HAP-1 (cell line): ENCODE results near the gene BDKRB1.

Experiments
- DNase-seq, 2 experiments: peaks; one replicate each; pipeline ENCODE4 v3.0.0-alpha.2; 2016 to 2020; ENCODE audit warnings: low spot score in 2 of 2
- H3K27me3 ChIP-seq: fragments of 250-450 bp; sonication (Bioruptor Pico); 2 replicates; pipeline ENCODE4 v1.5.1; 2020; ENCODE audit warnings: low read depth, mild to moderate bottlenecking, moderate library complexity
- H3K36me3 ChIP-seq: fragments of 250-450 bp; sonication (Bioruptor Pico); replicated peaks from 2 replicates; pipeline ENCODE4 v1.5.1; 2020; ENCODE audit warnings: mild to moderate bottlenecking
- H3K4me1 ChIP-seq: fragments of 250-450 bp; sonication (Bioruptor Pico); 2 replicates; pipeline ENCODE4 v1.5.1; 2020; ENCODE audit warnings: mild to moderate bottlenecking
- H3K4me3 ChIP-seq: fragments of 250-450 bp; sonication (Bioruptor Pico); 2 replicates; pipeline ENCODE4 v1.5.1; 2020; ENCODE audit warnings: mild to moderate bottlenecking, moderate library complexity
- H3K9me3 ChIP-seq: fragments of 250-450 bp; sonication (Bioruptor Pico); 2 replicates; pipeline ENCODE4 v1.5.1; 2020; ENCODE audit warnings: mild to moderate bottlenecking, moderate library complexity
- in situ Hi-C: fragments of 300-500 bp; cut with MboI; formaldehyde crosslinking; loops from 3 replicates; pipeline ENCODE4 v1.14.3; 2020; ENCODE audit warnings: low sequenced_read_pairs, inconsistent platforms, mixed read lengths

BDKRB1 gene

DNA sequence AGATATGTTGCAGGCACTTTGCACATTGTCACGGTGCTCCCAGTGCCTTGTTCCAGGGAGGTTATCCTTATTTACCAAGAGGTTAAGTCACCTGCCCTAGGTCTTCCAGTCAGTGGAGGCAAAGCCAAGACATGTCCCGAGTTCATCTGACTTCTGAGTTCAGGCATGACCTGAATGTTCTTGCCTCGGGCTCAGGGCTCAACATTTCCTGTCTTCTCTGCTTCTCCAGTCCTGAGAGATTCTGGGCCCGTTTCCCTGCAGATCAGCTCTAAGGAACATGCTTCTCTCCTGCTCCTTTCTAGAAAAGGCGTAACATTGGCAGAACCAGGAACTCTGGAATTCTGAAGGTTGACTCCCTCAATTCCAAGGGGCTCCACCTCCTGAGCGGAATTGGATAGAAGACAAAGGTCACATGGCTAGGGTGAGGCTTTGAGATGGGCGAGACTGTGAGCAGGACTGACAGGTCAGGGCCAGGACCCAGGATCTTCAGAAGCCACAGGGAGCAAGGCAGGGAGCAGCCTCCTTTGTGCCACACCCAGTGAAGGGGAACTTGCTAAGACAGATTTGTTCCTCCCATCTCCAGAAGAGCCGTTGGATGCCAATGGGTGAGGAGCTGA, 31.4 kb upstream of the BDKRB1 start:
- Histone ChIP-seq H3K36me3 (no peaks in the 10 kb centered on the region), H3K4me3 (no peak overlapping the region), H3K4me1 (no peaks in the 10 kb centered on the region), H3K27me3 (0 out of 2 replicates have a peak, but pooled peaks cover 2% of the 10 kb centered on the region), H3K9me3 (no peaks in the 10 kb centered on the region)
- no peak for DNase-seq
- in situ Hi-C loops: no loop called here

DNA sequence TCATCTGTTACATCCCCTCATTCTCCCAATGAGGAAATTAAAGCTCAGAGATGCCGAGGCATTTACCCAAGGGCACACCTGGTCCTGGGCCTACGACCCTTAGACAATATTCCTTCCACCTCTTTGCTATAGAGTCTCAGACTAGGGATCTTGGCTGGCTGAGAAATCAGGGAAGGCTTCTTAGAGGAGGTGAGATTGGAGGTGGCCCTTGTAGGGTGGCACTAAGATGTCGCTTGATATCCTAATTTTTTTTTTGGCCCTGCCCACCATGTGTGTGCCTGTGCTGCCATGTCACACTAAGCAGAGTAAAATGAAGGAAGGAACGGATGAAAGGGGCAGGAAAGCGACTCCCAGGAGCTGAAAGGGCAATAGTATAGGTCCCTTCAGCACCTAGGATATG, 30.8 kb upstream of the BDKRB1 start:
- DNase-seq: no peak
- Histone ChIP-seq H3K4me1 (no peaks in the 10 kb centered on the region), H3K36me3 (no peaks in the 10 kb centered on the region), H3K27me3 (0 out of 2 replicates have a peak, but pooled peaks cover 1% of the 10 kb centered on the region), H3K4me3 (no peak overlapping the region), H3K9me3 (no peaks in the 10 kb centered on the region)
- in situ Hi-C loops: no loop called here

DNA sequence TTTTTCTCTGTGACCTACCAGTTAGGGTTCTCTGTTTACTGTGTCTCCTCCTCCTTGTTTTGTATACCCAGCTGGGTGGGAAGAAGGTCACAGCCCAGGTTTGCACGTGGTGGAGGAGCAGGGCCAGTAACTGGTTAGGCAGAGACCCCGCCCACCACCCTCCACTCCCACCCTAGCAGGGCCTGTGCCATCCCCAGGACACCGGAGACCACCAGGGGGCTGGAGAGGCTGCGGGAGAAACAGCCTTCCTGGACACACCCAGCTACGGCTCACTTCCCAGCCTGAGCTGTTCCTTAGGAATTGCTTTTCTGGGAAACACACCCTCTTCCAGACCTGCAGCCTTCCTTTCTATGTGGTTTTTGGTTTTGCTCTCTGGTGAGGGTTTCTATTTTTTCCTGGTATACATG, 30.3 kb upstream of the BDKRB1 start:
- in situ Hi-C loops: no loop called here
- Histone ChIP-seq H3K9me3 (no peaks in the 10 kb centered on the region), H3K4me1 (no peaks in the 10 kb centered on the region), H3K27me3 (no peaks in the 10 kb centered on the region), H3K36me3 (no peaks in the 10 kb centered on the region), H3K4me3 (no peak overlapping the region)
- peak in 1 of 2 experiments; percentile 50 for DNase-seq

DNA sequence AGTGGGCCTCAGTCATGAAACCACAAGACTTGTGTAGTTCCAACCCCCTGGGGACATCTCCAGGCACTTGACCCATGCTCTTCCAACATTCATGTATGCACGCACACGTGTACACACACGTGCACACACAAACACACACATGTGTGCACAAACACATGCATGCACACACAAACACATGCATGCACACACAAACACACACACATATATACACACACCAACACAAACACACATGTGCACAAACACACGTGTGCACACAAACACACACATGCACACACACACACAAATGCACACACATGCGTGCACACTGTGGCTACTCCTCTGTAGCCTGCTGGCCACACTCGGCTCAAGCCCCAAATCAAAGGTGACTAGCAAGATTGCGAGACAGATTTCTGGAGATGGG, 28.6 kb upstream of the BDKRB1 start:
- Histone ChIP-seq H3K4me3 (no peak overlapping the region), H3K9me3 (no peaks in the 10 kb centered on the region), H3K4me1 (no peaks in the 10 kb centered on the region), H3K27me3 (no peaks in the 10 kb centered on the region; the same call in 1 of the 2 replicates), H3K36me3 (no peaks in the 10 kb centered on the region)
- in situ Hi-C loops: no loop called here
- DNase-seq: no peak

DNA sequence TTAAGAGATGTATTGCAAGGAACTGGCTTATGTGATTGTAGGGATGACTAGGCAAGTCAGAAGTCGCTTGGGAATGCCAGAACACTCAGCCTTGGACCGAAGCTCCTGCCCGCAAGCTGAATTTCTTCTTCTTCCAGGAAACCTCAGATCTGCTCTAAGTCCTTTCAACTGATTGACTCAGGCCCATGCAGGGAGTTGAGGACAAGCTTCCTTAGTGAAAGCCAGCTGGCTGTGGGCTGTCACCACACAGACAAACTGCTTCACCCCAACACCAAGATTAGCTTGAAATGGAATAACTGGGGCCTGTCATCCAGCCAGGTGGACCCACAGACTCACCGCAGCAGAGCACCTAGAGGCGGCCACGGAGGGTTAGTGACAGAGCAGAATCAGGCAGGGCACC, 26.7 kb upstream of the BDKRB1 start:
- Histone ChIP-seq H3K9me3 (no peaks in the 10 kb centered on the region), H3K4me1 (no peaks in the 10 kb centered on the region), H3K27me3 (no peaks in the 10 kb centered on the region; the same call in 1 of the 2 replicates), H3K36me3 (no peaks in the 10 kb centered on the region), H3K4me3 (no peak overlapping the region)
- DNase-seq: no peak
- in situ Hi-C loops: no loop called here

DNA sequence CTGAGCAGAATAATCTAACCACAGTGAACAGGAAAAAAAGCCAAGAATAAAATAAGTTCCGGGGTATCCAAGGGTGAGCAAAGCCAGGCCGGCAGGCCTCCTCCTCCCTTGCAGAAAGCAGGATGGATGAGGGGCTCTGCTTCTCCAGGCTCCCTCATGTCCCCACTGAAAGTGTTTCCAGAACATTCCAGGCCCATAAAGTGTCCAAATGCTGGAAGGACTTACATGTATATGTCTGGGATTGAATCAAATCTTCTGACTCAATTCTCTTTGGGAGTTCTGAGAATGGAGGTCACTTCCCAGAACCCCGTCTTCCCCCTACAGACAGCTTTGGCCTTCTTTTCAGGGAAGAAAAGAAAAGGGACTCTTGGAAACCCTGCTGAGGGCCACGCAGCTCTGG, 25.0 kb upstream of the BDKRB1 start:
- Histone ChIP-seq H3K4me1 (no peaks in the 10 kb centered on the region), H3K27me3 (peaks cover 6% of the 10 kb centered on the region), H3K36me3 (no peaks in the 10 kb centered on the region), H3K4me3 (no peak overlapping the region), H3K9me3 (no peaks in the 10 kb centered on the region)
- in situ Hi-C loops: no loop called here
- no peak for DNase-seq

DNA sequence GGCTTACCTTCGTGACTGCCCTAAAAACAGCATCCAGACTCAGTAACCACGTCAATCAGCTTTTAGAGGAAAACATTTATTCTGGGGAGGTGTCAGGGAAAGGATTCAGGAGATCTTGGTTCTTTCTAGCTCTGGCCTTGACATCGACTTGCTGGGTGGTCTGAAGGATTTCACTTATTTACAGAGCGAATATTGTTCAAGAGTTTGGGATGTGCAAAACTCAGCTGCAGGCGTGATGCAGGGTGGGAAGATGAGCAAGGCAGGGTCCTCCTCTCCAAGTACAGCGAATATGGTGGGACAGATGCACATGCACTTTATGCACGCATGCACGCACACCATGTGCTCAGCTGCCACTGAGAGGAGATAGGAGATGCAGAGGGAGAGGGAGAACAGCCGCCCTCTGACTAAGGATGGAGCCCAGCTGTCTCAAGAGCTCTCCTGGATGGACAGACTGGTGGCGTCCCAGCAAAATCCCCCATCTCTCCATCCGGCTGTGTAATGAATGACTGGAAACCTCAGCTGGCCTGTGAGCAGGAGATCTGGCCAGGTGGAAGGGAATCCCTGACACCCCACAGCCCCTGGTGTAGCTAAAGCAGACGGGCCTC, 24.4 kb upstream of the BDKRB1 start:
- H3K36me3 ChIP-seq: no peaks in the 10 kb centered on the region

DNA sequence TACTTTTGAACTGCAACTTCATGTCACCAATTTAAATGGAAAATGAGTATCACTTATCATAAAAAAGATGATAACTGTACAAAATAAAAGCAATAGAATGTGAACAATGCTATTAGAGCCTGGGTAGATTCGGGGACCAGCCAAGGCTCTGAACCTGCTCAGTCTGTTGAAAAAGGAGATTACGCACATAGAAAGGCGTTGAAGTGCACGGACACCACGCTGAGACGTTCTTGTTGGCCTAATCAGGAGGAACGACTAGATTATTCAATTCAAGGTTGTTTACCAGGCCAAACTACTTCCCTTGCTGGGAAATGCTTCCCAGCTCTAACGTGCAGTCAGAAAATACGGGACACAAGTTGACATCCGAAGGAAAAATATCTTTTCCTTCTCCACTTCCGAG, 23.5 kb upstream of the BDKRB1 start:
- in situ Hi-C loops: no loop called here
- H3K4me3 ChIP-seq: no peak overlapping the region
- peaks cover 6% of the 10 kb centered on the region for H3K27me3 ChIP-seq
- H3K36me3 ChIP-seq: no peaks in the 10 kb centered on the region
- H3K4me1 ChIP-seq: no peaks in the 10 kb centered on the region
- no peak for DNase-seq
- H3K9me3 ChIP-seq: no peaks in the 10 kb centered on the region

More for the DNA sequence above, 24.4 kb upstream of the BDKRB1 start:
- in situ Hi-C loops: no loop called here
- no peak for DNase-seq
- Histone ChIP-seq H3K27me3 (peaks cover 6% of the 10 kb centered on the region), H3K4me3 (no peak overlapping the region), H3K9me3 (no peaks in the 10 kb centered on the region), H3K4me1 (no peaks in the 10 kb centered on the region)

DNA sequence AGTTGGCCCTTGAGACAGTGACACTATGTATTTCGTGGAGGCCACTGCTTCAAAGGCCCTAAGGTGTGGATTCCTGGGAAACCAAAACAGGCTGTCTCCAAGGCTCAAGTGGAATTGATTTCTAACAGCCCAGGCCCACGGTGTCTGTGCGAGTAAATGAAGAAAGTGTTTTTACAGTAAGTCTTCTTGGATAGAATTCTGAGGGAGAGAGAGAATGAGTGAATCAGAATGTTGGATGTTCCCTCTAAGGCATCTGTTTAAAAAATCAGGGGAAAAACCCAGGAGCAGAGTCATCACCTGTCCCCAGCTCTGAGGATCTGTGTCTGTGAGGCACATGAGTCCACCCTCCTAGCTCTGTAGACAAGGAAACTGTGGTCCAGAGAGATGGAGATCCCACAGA, 22.3 kb upstream of the BDKRB1 start:
- peaks cover 6% of the 10 kb centered on the region for H3K27me3 ChIP-seq

DNA sequence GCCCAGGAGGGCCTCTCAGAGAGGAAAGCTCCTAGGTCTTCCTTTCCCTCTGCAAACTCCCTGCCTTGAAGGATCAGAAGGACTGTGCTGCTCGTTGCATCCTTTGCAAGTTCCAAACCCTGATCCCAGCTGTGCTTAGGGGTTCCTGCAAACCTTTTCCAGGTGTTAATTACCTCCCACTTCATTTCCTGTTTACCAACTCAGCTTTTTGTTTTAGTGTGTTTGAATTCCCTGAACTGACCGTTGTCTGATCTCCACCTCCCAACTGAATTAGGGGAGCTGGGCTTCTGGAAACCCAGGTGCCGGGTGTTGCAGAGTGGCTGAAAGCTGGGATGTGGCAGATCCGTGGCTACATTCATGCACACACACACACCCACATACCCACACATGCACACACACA, 20.6 kb upstream of the BDKRB1 start:
- Histone ChIP-seq H3K4me3 (no peak overlapping the region), H3K9me3 (no peaks in the 10 kb centered on the region), H3K36me3 (no peaks in the 10 kb centered on the region), H3K27me3 (peaks cover 6% of the 10 kb centered on the region), H3K4me1 (no peaks in the 10 kb centered on the region)
- no peak for DNase-seq
- in situ Hi-C loops: no loop called here

More for the DNA sequence above, 22.3 kb upstream of the BDKRB1 start:
- no peak for DNase-seq
- in situ Hi-C loops: no loop called here
- Histone ChIP-seq H3K4me1 (no peaks in the 10 kb centered on the region), H3K36me3 (no peaks in the 10 kb centered on the region), H3K4me3 (no peak overlapping the region), H3K9me3 (no peaks in the 10 kb centered on the region)

DNA sequence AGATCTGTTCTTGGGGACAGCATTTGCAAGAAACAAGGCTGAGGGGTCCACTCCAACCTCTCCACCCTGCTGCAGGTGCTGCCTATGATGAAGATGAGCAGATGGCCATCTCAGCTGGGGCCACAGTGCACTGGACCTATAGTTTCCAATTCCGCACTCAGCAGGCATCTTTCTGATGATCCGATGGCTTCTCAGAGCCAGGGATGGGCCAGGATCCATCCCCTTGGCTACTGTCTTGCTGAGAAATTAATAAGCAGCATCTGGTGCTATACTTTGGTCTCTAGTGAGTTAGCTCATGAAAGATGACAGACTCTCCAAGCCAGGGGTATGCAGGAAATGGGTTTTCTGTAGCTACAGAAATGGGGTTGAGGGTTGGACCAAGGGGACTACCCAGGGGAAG, 18.4 kb upstream of the BDKRB1 start:
- H3K9me3 ChIP-seq: no peaks in the 10 kb centered on the region
- H3K27me3 ChIP-seq: peaks cover 6% of the 10 kb centered on the region
- in situ Hi-C loops: no loop called here
- no peaks in the 10 kb centered on the region for H3K4me1 ChIP-seq
- H3K4me3 ChIP-seq: no peak overlapping the region
- DNase-seq: no peak
- no peaks in the 10 kb centered on the region for H3K36me3 ChIP-seq

DNA sequence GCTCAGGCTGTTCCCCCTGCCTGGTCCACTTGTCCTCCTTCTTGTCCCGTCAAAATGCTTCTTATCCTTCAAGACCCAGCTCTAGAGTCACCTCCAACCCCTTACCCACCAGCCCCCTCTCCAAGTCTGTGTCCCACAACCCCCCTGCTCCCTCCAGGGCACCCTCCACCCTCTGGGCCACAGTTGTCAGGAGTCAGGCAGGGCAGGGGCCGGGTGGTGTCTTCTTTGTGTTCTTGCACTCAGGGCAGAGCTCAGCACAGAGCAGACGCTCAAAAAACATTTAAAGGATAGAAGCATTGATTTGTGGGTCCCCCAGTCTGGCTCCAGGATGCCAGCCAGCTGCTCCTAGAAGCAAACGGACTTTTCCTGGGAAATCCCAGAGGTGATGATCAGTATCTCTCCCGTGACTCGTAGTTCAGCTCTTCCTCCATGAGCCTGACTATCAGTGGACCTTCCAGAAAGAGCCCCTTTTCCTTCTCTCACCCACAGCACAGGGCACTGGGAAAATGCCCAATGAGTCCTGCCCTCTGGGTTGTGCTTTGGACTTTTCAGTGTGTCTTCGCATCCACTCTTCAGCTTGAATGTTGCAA, 17.2 kb upstream of the BDKRB1 start:
- no peak for DNase-seq
- in situ Hi-C loops: no loop called here
- H3K9me3 ChIP-seq: no peaks in the 10 kb centered on the region
- H3K27me3 ChIP-seq: peaks cover 6% of the 10 kb centered on the region
- no peaks in the 10 kb centered on the region for H3K4me1 ChIP-seq
- H3K4me3 ChIP-seq: no peak overlapping the region
- no peaks in the 10 kb centered on the region for H3K36me3 ChIP-seq

DNA sequence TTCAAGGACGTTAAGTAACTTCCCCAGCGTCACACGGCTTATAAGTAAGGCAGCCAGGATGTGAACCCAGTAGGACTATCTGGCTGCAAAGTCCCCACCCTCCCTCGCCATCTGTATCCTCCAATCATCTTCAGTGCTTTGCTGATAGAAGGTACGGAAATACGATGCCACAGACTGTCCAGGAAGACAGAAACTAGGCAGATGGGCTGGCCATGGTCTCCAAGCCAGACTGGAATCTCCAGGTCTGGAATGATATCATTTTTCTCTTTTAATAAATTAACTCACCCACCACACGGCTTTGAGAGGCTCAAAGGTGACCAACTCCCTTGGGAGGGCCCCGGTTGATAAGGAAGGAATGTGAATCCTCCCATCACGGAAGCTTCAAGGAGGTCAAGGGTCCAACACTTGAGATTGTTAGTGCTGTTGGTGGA, 16.3 kb upstream of the BDKRB1 start:
- H3K9me3 ChIP-seq: no peaks in the 10 kb centered on the region
- no peak overlapping the region for H3K4me3 ChIP-seq
- H3K27me3 ChIP-seq: peaks cover 6% of the 10 kb centered on the region
- in situ Hi-C loops: no loop called here
- no peaks in the 10 kb centered on the region for H3K4me1 ChIP-seq
- H3K36me3 ChIP-seq: no peaks in the 10 kb centered on the region
- DNase-seq: no peak

DNA sequence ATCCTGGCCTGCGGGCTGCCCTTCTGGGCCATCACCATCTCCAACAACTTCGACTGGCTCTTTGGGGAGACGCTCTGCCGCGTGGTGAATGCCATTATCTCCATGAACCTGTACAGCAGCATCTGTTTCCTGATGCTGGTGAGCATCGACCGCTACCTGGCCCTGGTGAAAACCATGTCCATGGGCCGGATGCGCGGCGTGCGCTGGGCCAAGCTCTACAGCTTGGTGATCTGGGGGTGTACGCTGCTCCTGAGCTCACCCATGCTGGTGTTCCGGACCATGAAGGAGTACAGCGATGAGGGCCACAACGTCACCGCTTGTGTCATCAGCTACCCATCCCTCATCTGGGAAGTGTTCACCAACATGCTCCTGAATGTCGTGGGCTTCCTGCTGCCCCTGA, 15.4 kb upstream of the BDKRB1 start:
- no peaks in the 10 kb centered on the region for H3K4me1 ChIP-seq
- no peaks in the 10 kb centered on the region for H3K9me3 ChIP-seq
- H3K36me3 ChIP-seq: no peaks in the 10 kb centered on the region
- no peak for DNase-seq
- in situ Hi-C loops: no loop called here
- no peak overlapping the region for H3K4me3 ChIP-seq
- H3K27me3 ChIP-seq: peaks cover 4% of the 10 kb centered on the region
